SK-N-SH (cell line): ENCODE results near the gene ASAH2. TPM values are rescaled to one million over a fixed set of nuclear protein-coding genes. Genes with fewer than 3 reads are reported as not detected.

Source experiments
- CTCF ChIA-PET: fragments of 300-600, 350-600 bp; formaldehyde crosslinking; extraction: SDS; loops from one replicate; lab custom pipeline; 2021; lab: Yijun Ruan, JAX
- POLR2A ChIA-PET: fragments of 350-600 bp; sonication (Branson Sonifier 250); formaldehyde crosslinking; extraction: SDS; loops from one replicate; lab custom pipeline; 2020; ENCODE audit warnings: antibody characterized with exemption, inconsistent platforms; lab: Yijun Ruan, JAX
- DNase-seq: peaks from one replicate; pipeline ENCODE4 v3.0.0; 2012
- H2AFZ ChIP-seq: fragments of 200-600 bp; sonication (generic); 2 replicates; pipeline ENCODE4 v1.8.1; 2016; ENCODE audit warnings: antibody characterized with exemption, mild to moderate bottlenecking, low read depth
- H3F3A ChIP-seq: fragments of 200-600 bp; sonication (generic); replicated peaks from 2 replicates; pipeline ENCODE3; 2016; ENCODE audit warnings: antibody characterized with exemption, mild to moderate bottlenecking; ENCODE audit not compliant: insufficient read depth
- H3K27ac ChIP-seq, 2 experiments: fragments of 200-500 bp in 1 of 2; fragments of 200-600 bp in 1 of 2; sonication (Bioruptor generic) in 1 of 2; sonication (generic), shearing (Covaris generic) in 1 of 2; 2 replicates each; pipeline versions ENCODE4 v1.5.1 to v1.6.1; 2014 to 2016; ENCODE audit warnings: low read depth in 2 of 2, inconsistent platforms in 1 of 2, low read length in 1 of 2, mild to moderate bottlenecking in 1 of 2, mixed read lengths in 1 of 2
- H3K27me3 ChIP-seq: fragments of 200-600 bp; sonication (generic), shearing (Covaris generic); 2 replicates; pipeline ENCODE4 v1.6.1; 2016; ENCODE audit warnings: mixed run types; ENCODE audit not compliant: insufficient read depth
- H3K36me3 ChIP-seq, 2 experiments: fragments of 200-500 bp in 1 of 2; fragments of 200-600 bp in 1 of 2; sonication (Bioruptor generic) in 1 of 2; sonication (generic) in 1 of 2; replicated peaks in 1 of 2; 2 replicates each; pipeline versions ENCODE3 to v1.5.1; 2014 to 2016; ENCODE audit warnings: low read length in 1 of 2, mild to moderate bottlenecking in 1 of 2; ENCODE audit not compliant: insufficient read depth in 2 of 2, control insufficient read depth in 1 of 2
- H3K4me1 ChIP-seq, 2 experiments: fragments of 200-500 bp in 1 of 2; fragments of 200-600 bp in 1 of 2; sonication (Bioruptor generic) in 1 of 2; sonication (generic), shearing (Covaris generic) in 1 of 2; 2 replicates each; pipeline versions ENCODE4 v1.5.1 to v1.6.1; 2014 to 2016; ENCODE audit warnings: low read depth in 1 of 2, low read length in 1 of 2, mixed run types in 1 of 2; ENCODE audit not compliant: insufficient read depth in 2 of 2, control insufficient read depth in 1 of 2
- H3K4me2 ChIP-seq: fragments of 200-600 bp; sonication (generic), shearing (Covaris generic); 2 replicates; pipeline ENCODE4 v1.6.1; 2017; ENCODE audit warnings: mixed run types
- H3K4me3 ChIP-seq, 2 experiments: fragments of 200-500 bp in 1 of 2; fragments of 200-600 bp in 1 of 2; sonication (Bioruptor generic) in 1 of 2; sonication (generic), shearing (Covaris generic) in 1 of 2; 2 replicates each; pipeline versions ENCODE4 v1.5.1 to v1.8.1; 2014 to 2016; ENCODE audit warnings: low read depth in 2 of 2, inconsistent platforms in 1 of 2, low read length in 1 of 2, mild to moderate bottlenecking in 1 of 2, mixed read lengths in 1 of 2, moderate library complexity in 1 of 2
- H3K79me2 ChIP-seq: fragments of 200-600 bp; sonication (generic); 2 replicates; pipeline ENCODE4 v1.8.1; 2017; ENCODE audit warnings: mild to moderate bottlenecking; ENCODE audit not compliant: insufficient read depth
- H3K9ac ChIP-seq: fragments of 200-600 bp; sonication (generic); 2 replicates; pipeline ENCODE4 v1.6.1; 2017; ENCODE audit warnings: mixed run types
- H3K9me2 ChIP-seq: fragments of 200-600 bp; sonication (generic); 2 replicates; pipeline ENCODE4 v1.6.1; 2017; ENCODE audit warnings: mixed run types
- H3K9me3 ChIP-seq: fragments of 200-600 bp; sonication (generic); 2 replicates; pipeline ENCODE4 v1.6.1; 2017; ENCODE audit warnings: mixed run types, mild to moderate bottlenecking, moderate library complexity
- H4K20me1 ChIP-seq: fragments of 200-600 bp; sonication (generic); 2 replicates; pipeline ENCODE4 v1.6.1; 2017; ENCODE audit warnings: mild to moderate bottlenecking, mixed run types; ENCODE audit not compliant: insufficient read depth
- EP300 ChIP-seq, 2 experiments: IDR thresholded peaks; 2 replicates each; pipeline versions ENCODE4 v1.4.0 to v1.6.1; 2012; ENCODE audit warnings: borderline replicate concordance in 1 of 2, low read depth in 1 of 2, low read length in 1 of 2
- MXI1 ChIP-seq: IDR thresholded peaks from 2 replicates; pipeline ENCODE4 v1.6.1; 2012; ENCODE audit warnings: mild to moderate bottlenecking, low read depth, low read length, improper control_type of control experiment
- NFIC ChIP-seq: IDR thresholded peaks from 2 replicates; pipeline ENCODE4 v1.4.0; 2012; ENCODE audit warnings: borderline replicate concordance
- POLR2AphosphoS5 ChIP-seq: IDR thresholded peaks from 2 replicates; pipeline ENCODE4 v1.6.1; 2012; ENCODE audit warnings: low read depth, low read length
- RFX5 ChIP-seq: IDR thresholded peaks from 2 replicates; pipeline ENCODE4 v1.6.1; 2012; ENCODE audit warnings: mild to moderate bottlenecking, improper control_type of control experiment, low read length
- RXRA ChIP-seq: IDR thresholded peaks from 2 replicates; pipeline ENCODE4 v1.4.0; 2012; ENCODE audit warnings: low read depth, mild to moderate bottlenecking, borderline replicate concordance
- TCF12 ChIP-seq: IDR thresholded peaks from 2 replicates; pipeline ENCODE4 v1.4.0; 2012
- YY1 ChIP-seq: IDR thresholded peaks from 2 replicates; pipeline ENCODE4 v1.4.0; 2012; ENCODE audit warnings: low read depth, mild to moderate bottlenecking
- WGBS: methylation state at CpG from one replicate; pipeline ENCODE4 v1.1.6; 2017; ENCODE audit warnings: low lambda C conversion rate; 5-methylcytosine and 5-hydroxymethylcytosine counted together
- polyA plus RNA-seq, 3 experiments: library from polyadenylated mRNA; depleted of rRNA; stranded (reverse); fragments of >200 nt; gene quantifications; 2 replicates each; pipeline ENCODE4 v1.2.3, GENCODE V29; 2012
- TF ChIP-seq, protein P1 (sequence below): IDR thresholded peaks from 2 replicates; pipeline ENCODE4 v1.4.0; 2012; ENCODE audit warnings: low read depth, borderline replicate concordance
- TF ChIP-seq, protein P2 (sequence below): fragments of 200-600 bp; sonication (generic); IDR thresholded peaks from 2 replicates; pipeline ENCODE4 v1.6.1; 2017; ENCODE audit warnings: antibody characterized with exemption, mild to moderate bottlenecking, moderate library complexity
- TF ChIP-seq, protein P3 (sequence below): fragments of 150-350 bp; IDR thresholded peaks from 2 replicates; pipeline ENCODE4 v1.6.1; 2016; ENCODE audit warnings: mild to moderate bottlenecking, low read depth, low read length
- TF ChIP-seq, protein P4 (sequence below): IDR thresholded peaks from 2 replicates; pipeline ENCODE4 v1.4.0; 2012; ENCODE audit warnings: low read depth, borderline replicate concordance
- TF ChIP-seq, protein P5 (sequence below): IDR thresholded peaks from 2 replicates; pipeline ENCODE4; 2012

The ASAH2 gene
- polyA plus RNA-seq, 1 of the 3 experiments (the other 2 are of a cell fraction): 1.8 TPM

DNA sequence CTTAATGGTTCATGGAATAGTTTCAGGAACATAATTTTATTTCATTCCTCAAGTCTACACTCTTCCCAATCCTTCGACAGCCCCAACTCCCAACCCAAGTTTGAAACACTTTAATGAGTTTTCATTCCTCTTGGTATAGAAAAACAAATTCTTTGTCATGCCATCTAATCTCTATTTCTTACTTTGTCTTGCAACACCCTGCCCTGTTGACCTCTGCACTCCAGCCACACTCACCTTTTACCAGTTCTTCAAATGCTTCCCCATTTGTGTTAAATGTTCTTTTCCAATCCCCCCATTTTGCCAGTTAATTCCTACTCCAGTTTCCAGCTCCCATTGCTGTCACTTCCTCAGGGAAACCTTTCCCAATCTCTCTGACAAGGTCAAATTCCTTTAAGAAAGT, 21.9 kb downstream of the ASAH2 start (continued):
- TF ChIP-seq, protein P1, sequence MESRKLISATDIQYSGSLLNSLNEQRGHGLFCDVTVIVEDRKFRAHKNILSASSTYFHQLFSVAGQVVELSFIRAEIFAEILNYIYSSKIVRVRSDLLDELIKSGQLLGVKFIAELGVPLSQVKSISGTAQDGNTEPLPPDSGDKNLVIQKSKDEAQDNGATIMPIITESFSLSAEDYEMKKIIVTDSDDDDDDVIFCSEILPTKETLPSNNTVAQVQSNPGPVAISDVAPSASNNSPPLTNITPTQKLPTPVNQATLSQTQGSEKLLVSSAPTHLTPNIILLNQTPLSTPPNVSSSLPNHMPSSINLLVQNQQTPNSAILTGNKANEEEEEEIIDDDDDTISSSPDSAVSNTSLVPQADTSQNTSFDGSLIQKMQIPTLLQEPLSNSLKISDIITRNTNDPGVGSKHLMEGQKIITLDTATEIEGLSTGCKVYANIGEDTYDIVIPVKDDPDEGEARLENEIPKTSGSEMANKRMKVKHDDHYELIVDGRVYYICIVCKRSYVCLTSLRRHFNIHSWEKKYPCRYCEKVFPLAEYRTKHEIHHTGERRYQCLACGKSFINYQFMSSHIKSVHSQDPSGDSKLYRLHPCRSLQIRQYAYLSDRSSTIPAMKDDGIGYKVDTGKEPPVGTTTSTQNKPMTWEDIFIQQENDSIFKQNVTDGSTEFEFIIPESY: no peak
- TF ChIP-seq TCF12: no peak
- TF ChIP-seq RXRA: no peak
- TF ChIP-seq EP300 (IDR thresholded peaks at IDR 0.05; ENCODE audit: borderline replicate concordance in 1 of 2, low read depth in 1 of 2, low read length in 1 of 2): no peak
- no peak for TF ChIP-seq POLR2AphosphoS5
- TF ChIP-seq, protein P2, sequence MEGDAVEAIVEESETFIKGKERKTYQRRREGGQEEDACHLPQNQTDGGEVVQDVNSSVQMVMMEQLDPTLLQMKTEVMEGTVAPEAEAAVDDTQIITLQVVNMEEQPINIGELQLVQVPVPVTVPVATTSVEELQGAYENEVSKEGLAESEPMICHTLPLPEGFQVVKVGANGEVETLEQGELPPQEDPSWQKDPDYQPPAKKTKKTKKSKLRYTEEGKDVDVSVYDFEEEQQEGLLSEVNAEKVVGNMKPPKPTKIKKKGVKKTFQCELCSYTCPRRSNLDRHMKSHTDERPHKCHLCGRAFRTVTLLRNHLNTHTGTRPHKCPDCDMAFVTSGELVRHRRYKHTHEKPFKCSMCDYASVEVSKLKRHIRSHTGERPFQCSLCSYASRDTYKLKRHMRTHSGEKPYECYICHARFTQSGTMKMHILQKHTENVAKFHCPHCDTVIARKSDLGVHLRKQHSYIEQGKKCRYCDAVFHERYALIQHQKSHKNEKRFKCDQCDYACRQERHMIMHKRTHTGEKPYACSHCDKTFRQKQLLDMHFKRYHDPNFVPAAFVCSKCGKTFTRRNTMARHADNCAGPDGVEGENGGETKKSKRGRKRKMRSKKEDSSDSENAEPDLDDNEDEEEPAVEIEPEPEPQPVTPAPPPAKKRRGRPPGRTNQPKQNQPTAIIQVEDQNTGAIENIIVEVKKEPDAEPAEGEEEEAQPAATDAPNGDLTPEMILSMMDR: no peak
- TF ChIP-seq RFX5: no peak
- TF ChIP-seq, protein P3, sequence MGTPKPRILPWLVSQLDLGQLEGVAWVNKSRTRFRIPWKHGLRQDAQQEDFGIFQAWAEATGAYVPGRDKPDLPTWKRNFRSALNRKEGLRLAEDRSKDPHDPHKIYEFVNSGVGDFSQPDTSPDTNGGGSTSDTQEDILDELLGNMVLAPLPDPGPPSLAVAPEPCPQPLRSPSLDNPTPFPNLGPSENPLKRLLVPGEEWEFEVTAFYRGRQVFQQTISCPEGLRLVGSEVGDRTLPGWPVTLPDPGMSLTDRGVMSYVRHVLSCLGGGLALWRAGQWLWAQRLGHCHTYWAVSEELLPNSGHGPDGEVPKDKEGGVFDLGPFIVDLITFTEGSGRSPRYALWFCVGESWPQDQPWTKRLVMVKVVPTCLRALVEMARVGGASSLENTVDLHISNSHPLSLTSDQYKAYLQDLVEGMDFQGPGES: no peak
- no peak for TF ChIP-seq NFIC

DNA sequence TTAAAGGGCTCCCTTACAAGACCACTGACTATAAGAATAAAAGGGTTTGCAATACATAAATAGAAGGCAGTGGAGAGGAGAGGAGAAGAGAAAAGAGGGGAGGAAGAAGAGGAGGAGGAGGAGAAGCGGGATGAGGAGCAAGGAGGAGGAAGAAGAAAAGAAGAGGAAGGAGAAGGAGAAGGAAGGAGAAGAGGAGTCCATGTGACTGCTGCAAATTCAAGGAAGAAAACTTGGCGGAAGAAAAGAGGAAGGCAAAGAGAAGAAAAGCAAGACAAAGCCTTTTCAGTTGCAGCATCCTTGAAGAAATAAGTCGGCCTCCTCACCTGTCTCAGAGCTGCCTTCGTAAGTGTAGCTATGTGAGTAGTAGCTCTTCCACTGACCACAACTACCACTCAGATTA, 22.6 kb downstream of the ASAH2 start:
- H3K27ac ChIP-seq: no peak overlapping the region

More for the DNA sequence above, 22.6 kb downstream of the ASAH2 start:
- TF ChIP-seq, protein P4, sequence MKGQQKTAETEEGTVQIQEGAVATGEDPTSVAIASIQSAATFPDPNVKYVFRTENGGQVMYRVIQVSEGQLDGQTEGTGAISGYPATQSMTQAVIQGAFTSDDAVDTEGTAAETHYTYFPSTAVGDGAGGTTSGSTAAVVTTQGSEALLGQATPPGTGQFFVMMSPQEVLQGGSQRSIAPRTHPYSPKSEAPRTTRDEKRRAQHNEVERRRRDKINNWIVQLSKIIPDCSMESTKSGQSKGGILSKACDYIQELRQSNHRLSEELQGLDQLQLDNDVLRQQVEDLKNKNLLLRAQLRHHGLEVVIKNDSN: no peak
- TF ChIP-seq TCF12 (no peak), MXI1 (no peak), NFIC (no peak), YY1 (no peak)
- TF ChIP-seq, protein P5, sequence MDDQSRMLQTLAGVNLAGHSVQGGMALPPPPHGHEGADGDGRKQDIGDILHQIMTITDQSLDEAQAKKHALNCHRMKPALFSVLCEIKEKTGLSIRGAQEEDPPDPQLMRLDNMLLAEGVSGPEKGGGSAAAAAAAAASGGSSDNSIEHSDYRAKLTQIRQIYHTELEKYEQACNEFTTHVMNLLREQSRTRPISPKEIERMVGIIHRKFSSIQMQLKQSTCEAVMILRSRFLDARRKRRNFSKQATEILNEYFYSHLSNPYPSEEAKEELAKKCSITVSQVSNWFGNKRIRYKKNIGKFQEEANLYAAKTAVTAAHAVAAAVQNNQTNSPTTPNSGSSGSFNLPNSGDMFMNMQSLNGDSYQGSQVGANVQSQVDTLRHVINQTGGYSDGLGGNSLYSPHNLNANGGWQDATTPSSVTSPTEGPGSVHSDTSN: no peak
- Histone ChIP-seq H3F3A (no peaks in the 10 kb centered on the region), H3K9me3 (no peaks in the 10 kb centered on the region), H3K9ac (no peak overlapping the region), H4K20me1 (no peaks in the 10 kb centered on the region), H3K4me2 (no peak overlapping the region), H3K4me1 (no peaks in the 10 kb centered on the region), H3K36me3 (no peaks in the 10 kb centered on the region), H2AFZ (no peak overlapping the region), H3K9me2 (no peaks in the 10 kb centered on the region), H3K79me2 (no peaks in the 10 kb centered on the region), H3K27me3 (peaks cover 11% of the 10 kb centered on the region; the same call in 1 of the 2 replicates), H3K4me3 (no peak overlapping the region)
- POLR2A ChIA-PET: no interaction called here
- CTCF ChIA-PET: no interaction called here
- WGBS: 23% methylated on average over 4 of the region's 4 CpGs
- DNase-seq: no peak
